IMR-90 (cell line): ENCODE results near the gene METTL24. TPM values are rescaled to one million over a fixed set of nuclear protein-coding genes. Genes with fewer than 3 reads are reported as not detected.
A peak's percentile ranks its signal among the peaks of the same experiment; 100 is the strongest.

Source experiments
- ATAC-seq: fragments of 200-7000 bp; cut with Tn5 transposase; 2 replicates; pipeline ENCODE4 v1.9.1; 2020; ENCODE audit warnings: low read depth, mild to moderate bottlenecking, moderate library complexity
- BruUV-seq: library from RNA; stranded (reverse); fragments of 400-500 nt; replicated peaks from 2 replicates; lab custom pipeline; 2021; lab: Mats Ljungman, UMichigan
- CTCF ChIA-PET: fragments of 300-600 bp; formaldehyde crosslinking; extraction: SDS; loops from one replicate; lab custom pipeline; 2021; ENCODE audit warnings: antibody characterized with exemption; lab: Yijun Ruan, JAX
- POLR2A ChIA-PET: fragments of 300-600 bp; sonication (Branson Sonifier 250); formaldehyde crosslinking; loops from one replicate; lab custom pipeline; 2022; ENCODE audit warnings: antibody characterized with exemption; ENCODE audit not compliant: unreplicated experiment; lab: Charles Lee
- DNase-seq: peaks from one replicate; pipeline ENCODE4 v3.0.0; 2013
- H2AFZ ChIP-seq: replicated peaks from 2 replicates; pipeline ENCODE3; 2013; ENCODE audit warnings: low read length, mild to moderate bottlenecking; ENCODE audit not compliant: poor library complexity
- H2AK5ac ChIP-seq: 2 replicates; pipeline ENCODE4 v1.6.1; 2013; ENCODE audit warnings: low read depth, low read length, inconsistent platforms
- H2AK9ac ChIP-seq: replicated peaks from 2 replicates; pipeline ENCODE3; 2013; ENCODE audit warnings: mild to moderate bottlenecking, low read depth, low read length, moderate library complexity; ENCODE audit not compliant: poor library complexity
- H2BK120ac ChIP-seq: 2 replicates; pipeline ENCODE4 v1.6.1; 2013; ENCODE audit warnings: low read depth, low read length, inconsistent platforms
- H2BK15ac ChIP-seq: 3 replicates; pipeline ENCODE4 v1.6.1; 2013; ENCODE audit warnings: low read depth, low read length, inconsistent platforms
- H2BK20ac ChIP-seq: 2 replicates; pipeline ENCODE4 v1.6.1; 2013; ENCODE audit warnings: low read depth, mild to moderate bottlenecking, inconsistent platforms, low read length, moderate library complexity
- H2BK5ac ChIP-seq: 2 replicates; pipeline ENCODE4 v1.6.1; 2013; ENCODE audit warnings: mild to moderate bottlenecking, low read depth, low read length, inconsistent platforms; ENCODE audit not compliant: poor library complexity, severe bottlenecking
- H3K14ac ChIP-seq: replicated peaks from 2 replicates; pipeline ENCODE4 v1.6.1; 2013; ENCODE audit warnings: low read depth, low read length, inconsistent platforms
- H3K18ac ChIP-seq: 2 replicates; pipeline ENCODE4 v1.6.1; 2013; ENCODE audit warnings: low read depth, low read length, control low read depth
- H3K23ac ChIP-seq: 2 replicates; pipeline ENCODE4 v1.6.1; 2013; ENCODE audit warnings: low read depth, low read length, inconsistent platforms
- H3K27ac ChIP-seq: 2 replicates; pipeline ENCODE4 v1.5.1; 2013; ENCODE audit warnings: mild to moderate bottlenecking, control low read depth, low read length; ENCODE audit not compliant: insufficient read depth
- H3K27me3 ChIP-seq: 2 replicates; pipeline ENCODE4 v1.6.1; 2013; ENCODE audit warnings: low read length; ENCODE audit not compliant: control insufficient read depth, insufficient read depth
- H3K36me3 ChIP-seq: 2 replicates; pipeline ENCODE4 v1.6.1; 2013; ENCODE audit warnings: low read length, mixed read lengths; ENCODE audit not compliant: control insufficient read depth, insufficient read depth
- H3K4ac ChIP-seq: 2 replicates; pipeline ENCODE4 v1.6.1; 2013; ENCODE audit warnings: low read depth, low read length, inconsistent platforms
- H3K4me1 ChIP-seq: 2 replicates; pipeline ENCODE4 v1.6.1; 2013; ENCODE audit warnings: low read length, mixed read lengths; ENCODE audit not compliant: control insufficient read depth, insufficient read depth
- H3K4me2 ChIP-seq: 2 replicates; pipeline ENCODE4 v1.6.1; 2013; ENCODE audit warnings: low read depth, mild to moderate bottlenecking, control low read depth, low read length, moderate library complexity
- H3K4me3 ChIP-seq: 2 replicates; pipeline ENCODE4 v1.5.1; 2013; ENCODE audit warnings: low read depth, mild to moderate bottlenecking, control low read depth, low read length, moderate library complexity; ENCODE audit not compliant: insufficient read depth
- H3K56ac ChIP-seq: 2 replicates; pipeline ENCODE4 v1.6.1; 2013; ENCODE audit warnings: low read length, inconsistent platforms; ENCODE audit not compliant: insufficient read depth; ENCODE audit errors: extremely low read depth
- H3K79me1 ChIP-seq, 2 experiments: 2 replicates each; pipeline ENCODE4 v1.6.1; 2013; ENCODE audit warnings: low read length in 2 of 2, inconsistent platforms in 1 of 2, low read depth in 1 of 2
- H3K9ac ChIP-seq: 2 replicates; pipeline ENCODE4 v1.6.1; 2013; ENCODE audit warnings: low read depth, low read length, control low read depth
- H3K9me1 ChIP-seq: 2 replicates; pipeline ENCODE4 v1.6.1; 2013; ENCODE audit warnings: low read length, inconsistent platforms; ENCODE audit not compliant: insufficient read depth
- H3K9me3 ChIP-seq: 2 replicates; pipeline ENCODE4 v1.6.1; 2013; ENCODE audit warnings: low read length; ENCODE audit not compliant: control insufficient read depth, insufficient read depth
- H4K20me1 ChIP-seq: 2 replicates; pipeline ENCODE4 v1.6.1; 2013; ENCODE audit warnings: low read length, inconsistent platforms; ENCODE audit not compliant: insufficient read depth
- H4K5ac ChIP-seq: 2 replicates; pipeline ENCODE4 v1.6.1; 2013; ENCODE audit warnings: mild to moderate bottlenecking, low read depth, low read length, control low read depth
- H4K8ac ChIP-seq, 2 experiments: 2 replicates each; pipeline ENCODE4 v1.6.1; 2013; ENCODE audit warnings: low read depth in 2 of 2, low read length in 2 of 2, control low read depth in 1 of 2, inconsistent platforms in 1 of 2
- H4K91ac ChIP-seq: 2 replicates; pipeline ENCODE4 v1.6.1; 2013; ENCODE audit warnings: low read depth, low read length, inconsistent platforms; ENCODE audit not compliant: insufficient read depth
- BHLHE40 ChIP-seq: fragments of 150-350 bp; IDR thresholded peaks from 2 replicates; pipeline ENCODE4 v1.6.1; 2016; ENCODE audit warnings: mild to moderate bottlenecking, low read depth, low read length
- CEBPB ChIP-seq: IDR thresholded peaks from 2 replicates; pipeline ENCODE4 v1.6.1; 2012; ENCODE audit warnings: low read depth, low read length, improper control_type of control experiment
- CHD1 ChIP-seq: IDR thresholded peaks from 2 replicates; pipeline ENCODE4 v1.6.1; 2012; ENCODE audit warnings: low read depth, low read length, improper control_type of control experiment
- CTCF ChIP-seq: conservative IDR thresholded peaks from 2 replicates; pipeline ENCODE4 v1.5.1; 2012; ENCODE audit warnings: mild to moderate bottlenecking, low read depth, low read length, improper control_type of control experiment
- ELK1 ChIP-seq: fragments of 150-350 bp; IDR thresholded peaks from 2 replicates; pipeline ENCODE4 v1.6.1; 2016; ENCODE audit warnings: low read depth, mild to moderate bottlenecking, low read length, moderate library complexity, borderline replicate concordance
- FOS ChIP-seq: fragments of 150-350 bp; IDR thresholded peaks from 2 replicates; pipeline ENCODE4 v1.6.1; 2016; ENCODE audit warnings: low read depth, low read length
- MAFK ChIP-seq: IDR thresholded peaks from 2 replicates; pipeline ENCODE4 v1.6.1; 2012; ENCODE audit warnings: low read depth, low read length, improper control_type of control experiment
- MAZ ChIP-seq: IDR thresholded peaks from 2 replicates; pipeline ENCODE4 v1.6.1; 2012; ENCODE audit warnings: low read depth, mild to moderate bottlenecking, low read length, improper control_type of control experiment, moderate library complexity, borderline replicate concordance
- MXI1 ChIP-seq: IDR thresholded peaks from 2 replicates; pipeline ENCODE4 v1.6.1; 2012; ENCODE audit warnings: low read depth, mild to moderate bottlenecking, low read length, moderate library complexity, borderline replicate concordance
- NFE2L2 ChIP-seq: fragments of 150-350 bp; IDR thresholded peaks from 2 replicates; pipeline ENCODE4 v1.6.1; 2016; ENCODE audit warnings: low read depth, mild to moderate bottlenecking, low read length
- POLR2A ChIP-seq: IDR thresholded peaks from 2 replicates; pipeline ENCODE4 v1.6.1; 2012; ENCODE audit warnings: mild to moderate bottlenecking, low read depth, low read length
- RAD21 ChIP-seq: IDR thresholded peaks from 2 replicates; pipeline ENCODE4 v1.6.1; 2012; ENCODE audit warnings: low read length, improper control_type of control experiment
- RCOR1 ChIP-seq: IDR thresholded peaks from 2 replicates; pipeline ENCODE4 v1.6.1; 2012; ENCODE audit warnings: mild to moderate bottlenecking, low read length, improper control_type of control experiment; ENCODE audit not compliant: insufficient replicate concordance
- RFX5 ChIP-seq: IDR thresholded peaks from 2 replicates; pipeline ENCODE4 v1.8.0; 2012; ENCODE audit warnings: low read depth, mild to moderate bottlenecking, low read length, moderate library complexity
- SMC3 ChIP-seq: fragments of 150-350 bp; IDR thresholded peaks from 2 replicates; pipeline ENCODE4 v1.6.1; 2016; ENCODE audit warnings: low read depth, mild to moderate bottlenecking, antibody characterized with exemption, low read length, moderate library complexity
- USF2 ChIP-seq: fragments of 150-350 bp; IDR thresholded peaks from 2 replicates; pipeline ENCODE4 v1.6.1; 2017; ENCODE audit warnings: mild to moderate bottlenecking, antibody characterized with exemption, low read length, low read depth
- WGBS, 2 experiments: methylation state at CpG; one replicate each; pipeline versions ENCODE4 v1.1.5 to v1.1.7; 2013; ENCODE audit warnings: missing lambda C conversion rate in 2 of 2; ENCODE audit not compliant: insufficient read length in 1 of 2; ENCODE audit errors: extremely low coverage in 2 of 2; 5-methylcytosine and 5-hydroxymethylcytosine counted together
- dilution Hi-C: fragments of 300-500 bp; cut with HindIII; formaldehyde crosslinking; loops from one replicate; pipeline ENCODE4 v1.14.3; 2018; ENCODE audit warnings: low sequenced_read_pairs; ENCODE audit not compliant: unreplicated experiment
- in situ Hi-C: fragments of 300-500 bp; cut with MboI; formaldehyde crosslinking; loops from 3 replicates; pipeline ENCODE4 v1.14.3; 2019; ENCODE audit warnings: low sequenced_read_pairs, inconsistent platforms, mixed read lengths
- intact Hi-C: fragments of 100-400 bp; cut with micrococcal nuclease; formaldehyde crosslinking; loops from 2 replicates; pipeline ENCODE4 v1.10.0; 2022
- polyA plus RNA-seq, 3 experiments: library from polyadenylated mRNA; depleted of rRNA; stranded (reverse); fragments of >200 nt; gene quantifications; 2 replicates each; pipeline ENCODE4 v1.2.3, GENCODE V29; 2012; ENCODE audit warnings: low replicate concordance in 1 of 3
- total RNA-seq: library from RNA; depleted of rRNA; stranded (reverse); fragments of >200 nt; gene quantifications from 2 replicates; pipeline ENCODE4 v1.2.3, GENCODE V29; 2012

Gene METTL24
- total and polyA plus RNA-seq, 2 of the 4 experiments (the other 2 are of a cell fraction) = not detected

GRCh38 chr6:110357298-110357663, 868 bp downstream of the METTL24 start:
- no peak overlapping the region for H2BK5ac ChIP-seq
- WGBS, 2 experiments = 46% methylated on average over 4 of the region's 14 CpGs; no CpG with 5 or more reads in 1 of the 2 experiments
- H3K9me3 ChIP-seq = peaks cover 5% of the 10 kb centered on the region
- no peak overlapping the region for H3K56ac ChIP-seq
- H4K91ac ChIP-seq = no peak overlapping the region
- peak overlapping the region; percentile 2; the same call in 1 of the 2 replicates for H3K4me3 ChIP-seq
- intact Hi-C loops = no loop called here
- H4K20me1 ChIP-seq = no peaks in the 10 kb centered on the region
- CTCF ChIA-PET = interaction anchor here (1.3 kb wide), 1 partner anchor 8 kb away, joined by 5 read pairs; no protein-coding TSS in a partner anchor
- dilution Hi-C loops = no loop called here
- no peaks in the 10 kb centered on the region for H3K4me1 ChIP-seq
- no peaks in the 10 kb centered on the region for H3K9me1 ChIP-seq
- TF ChIP-seq RFX5 (no peak), RAD21 (no peak), MXI1 (no peak), CEBPB (no peak), CTCF (no peak), ELK1 (no peak), BHLHE40 (no peak), NFE2L2 (no peak), RCOR1 (no peak), USF2 (no peak), FOS (no peak), MAFK (no peak), MAZ (no peak), POLR2A (no peak), SMC3 (no peak), CHD1 (no peak)
- no peaks in the 10 kb centered on the region for H3K79me1 ChIP-seq
- H2BK120ac ChIP-seq = no peak overlapping the region
- peak overlapping the region; percentile 46; the same call in 1 of the 2 replicates for H3K23ac ChIP-seq
- no peak overlapping the region for H3K14ac ChIP-seq
- DNase-seq (no peak), ATAC-seq (peak; percentile 13; the same call in 1 of the 2 replicates)
- no peak overlapping the region for H2AK9ac ChIP-seq
- H3K4me2 ChIP-seq = no peak overlapping the region; the same call in 1 of the 2 replicates
- no peaks in the 10 kb centered on the region for H3K36me3 ChIP-seq
- H3K4ac ChIP-seq = no peak overlapping the region
- H2AK5ac ChIP-seq = no peak overlapping the region
- no peak overlapping the region for H3K9ac ChIP-seq
- BruUV-seq = no TSS peak
- H2BK20ac ChIP-seq = no peak overlapping the region
- no peak overlapping the region for H4K5ac ChIP-seq
- in situ Hi-C loops = no loop called here
- H2AFZ ChIP-seq = peak overlapping the region; percentile 53
- POLR2A ChIA-PET = no interaction called here
- H3K18ac ChIP-seq = no peak overlapping the region
- no peak overlapping the region for H3K27ac ChIP-seq
- H2BK15ac ChIP-seq = no peak overlapping the region
- peaks cover 47% of the 10 kb centered on the region for H3K27me3 ChIP-seq
- no peak overlapping the region for H4K8ac ChIP-seq
